WERI-Rb-1 (cell line): Measurements from ENCODE around the gene NPTXR.
A peak's percentile ranks its signal among the peaks of the same experiment; 100 is the strongest.
"Not testable (repeated sequence)": the region's sequence is repeated elsewhere in the genome, so short reads cannot be mapped to it uniquely, and the experiment has no call there.

Experiments used
- DNase-seq: peaks from one replicate; pipeline ENCODE4 v3.0.0-alpha.2; 2020
- H3K27ac ChIP-seq: fragments of 250-450 bp; sonication (Bioruptor Pico); 2 replicates; pipeline ENCODE4 v1.5.1; 2020; ENCODE audit warnings: mild to moderate bottlenecking, moderate library complexity
- H3K27me3 ChIP-seq: fragments of 250-450 bp; sonication (Bioruptor Pico); 2 replicates; pipeline ENCODE4 v1.5.1; 2021; ENCODE audit warnings: mild to moderate bottlenecking, low read depth, moderate library complexity; ENCODE audit not compliant: insufficient read depth, severe bottlenecking
- H3K36me3 ChIP-seq: fragments of 250-450 bp; sonication (Bioruptor Pico); 2 replicates; pipeline ENCODE4 v1.5.1; 2020; ENCODE audit warnings: mild to moderate bottlenecking, moderate library complexity
- H3K4me3 ChIP-seq: 2 replicates; pipeline ENCODE4 v1.5.1; 2011; ENCODE audit warnings: low read depth, mild to moderate bottlenecking, control low read depth, low read length
- H3K9me3 ChIP-seq: fragments of 250-450 bp; sonication (Bioruptor Pico); 2 replicates; pipeline ENCODE4 v1.5.1; 2021; ENCODE audit warnings: mild to moderate bottlenecking, moderate library complexity; ENCODE audit not compliant: severe bottlenecking
- CTCF ChIP-seq: IDR thresholded peaks from 2 replicates; pipeline ENCODE4 v1.5.1; 2011; ENCODE audit warnings: low read depth, mild to moderate bottlenecking, control low read depth, inconsistent platforms, low read length

NPTXR gene

GRCh38 chr22:38860283-38861169 lies 16.7 kb upstream of the NPTXR start:
- H3K27me3 ChIP-seq, result no peaks in the 10 kb centered on the region
- H3K36me3 ChIP-seq, result peaks cover 12% of the 10 kb centered on the region
- peak overlapping the region; percentile 28; the same call in 1 of the 2 replicates for H3K27ac ChIP-seq
- no peak overlapping the region for H3K4me3 ChIP-seq
- TF ChIP-seq CTCF, result no peak
- peak; percentile 85 for DNase-seq
- H3K9me3 ChIP-seq, result no peaks in the 10 kb centered on the region

GRCh38 chr22:38859581-38860282 lies 15.9 kb upstream of the NPTXR start:
- Histone ChIP-seq H3K27ac (no peak overlapping the region), H3K9me3 (no peaks in the 10 kb centered on the region), H3K36me3 (peaks cover 4% of the 10 kb centered on the region), H3K27me3 (no peaks in the 10 kb centered on the region), H3K4me3 (no peak overlapping the region)
- TF ChIP-seq CTCF, result no peak
- DNase-seq, result no peak

GRCh38 chr22:38858492-38858891 lies 14.7 kb upstream of the NPTXR start:
- no peak overlapping the region for H3K4me3 ChIP-seq
- no peak for DNase-seq
- no peaks in the 10 kb centered on the region for H3K27me3 ChIP-seq
- no peak for TF ChIP-seq CTCF
- H3K27ac ChIP-seq, result no peak overlapping the region
- no peaks in the 10 kb centered on the region; the same call in 1 of the 2 replicates for H3K36me3 ChIP-seq
- no peaks in the 10 kb centered on the region for H3K9me3 ChIP-seq

- DNase-seq, H3K27me3 ChIP-seq, H3K27ac ChIP-seq, H3K4me3 ChIP-seq, H3K36me3 ChIP-seq, H3K9me3 ChIP-seq: not testable (repeated sequence)
Observed at GRCh38 chr22:38854476-38854875, 10.6 kb upstream of the NPTXR start.

- not testable (repeated sequence) for H3K4me3 ChIP-seq
Observed at GRCh38 chr22:38853883-38854282, 10.1 kb upstream of the NPTXR start.

GRCh38 chr22:38853196-38853651 lies 9.4 kb upstream of the NPTXR start:
- Histone ChIP-seq H3K9me3 (no peaks in the 10 kb centered on the region), H3K4me3 (no peak overlapping the region), H3K27ac (no peak overlapping the region), H3K36me3 (no peaks in the 10 kb centered on the region), H3K27me3 (no peaks in the 10 kb centered on the region)
- TF ChIP-seq CTCF, result no peak
- no peak for DNase-seq

More at GRCh38 chr22:38853883-38854282, 10.1 kb upstream of the NPTXR start:
- not testable (repeated sequence) for H3K27ac ChIP-seq, H3K27me3 ChIP-seq, H3K36me3 ChIP-seq, H3K9me3 ChIP-seq, DNase-seq
